Breast epithelium (tissue), 3 donors: Measurements from ENCODE around the gene KMT2D.

ENCODE experiments used
- POLR2A ChIP-seq: fragments of 450-650 bp; IDR thresholded peaks from one replicate; pipeline ENCODE4 v1.6.1; 2016; ENCODE audit warnings: antibody characterized with exemption, mild to moderate bottlenecking, moderate library complexity
- POLR2AphosphoS5 ChIP-seq, 3 donors: sonication (generic); formaldehyde crosslinking; IDR thresholded peaks; one replicate each; pipeline ENCODE4 v1.6.1; 2017; ENCODE audit warnings: antibody characterized with exemption in 3 of 3
- TF ChIP-seq, protein P1 (sequence below), 3 donors: fragments of 450-650 bp; IDR thresholded peaks; one replicate each; pipeline ENCODE4 v1.5.1; 2016 to 2017; ENCODE audit warnings: antibody characterized with exemption in 3 of 3, mild to moderate bottlenecking in 3 of 3, moderate library complexity in 3 of 3

DNA sequence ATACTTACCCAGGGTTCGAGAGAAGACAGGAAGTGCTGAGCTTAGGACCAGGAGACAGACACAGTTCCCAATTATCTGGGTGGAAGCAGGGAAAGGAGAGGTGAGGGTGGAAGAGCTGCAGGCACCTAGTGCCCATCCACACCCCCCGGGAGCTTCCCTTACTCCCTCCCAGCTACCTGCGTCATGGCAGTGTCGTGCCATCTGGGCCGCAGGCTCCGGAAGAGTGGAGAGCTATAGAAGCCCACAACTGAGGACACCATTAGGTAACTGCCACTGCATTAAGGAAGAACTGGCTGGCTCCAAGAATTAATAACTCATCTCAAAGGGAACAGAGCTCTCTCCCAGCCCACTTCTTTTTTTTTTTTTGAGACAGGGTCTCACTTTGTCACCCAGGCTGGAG, 39.8 kb upstream of the KMT2D start:
- TF ChIP-seq, protein P1, sequence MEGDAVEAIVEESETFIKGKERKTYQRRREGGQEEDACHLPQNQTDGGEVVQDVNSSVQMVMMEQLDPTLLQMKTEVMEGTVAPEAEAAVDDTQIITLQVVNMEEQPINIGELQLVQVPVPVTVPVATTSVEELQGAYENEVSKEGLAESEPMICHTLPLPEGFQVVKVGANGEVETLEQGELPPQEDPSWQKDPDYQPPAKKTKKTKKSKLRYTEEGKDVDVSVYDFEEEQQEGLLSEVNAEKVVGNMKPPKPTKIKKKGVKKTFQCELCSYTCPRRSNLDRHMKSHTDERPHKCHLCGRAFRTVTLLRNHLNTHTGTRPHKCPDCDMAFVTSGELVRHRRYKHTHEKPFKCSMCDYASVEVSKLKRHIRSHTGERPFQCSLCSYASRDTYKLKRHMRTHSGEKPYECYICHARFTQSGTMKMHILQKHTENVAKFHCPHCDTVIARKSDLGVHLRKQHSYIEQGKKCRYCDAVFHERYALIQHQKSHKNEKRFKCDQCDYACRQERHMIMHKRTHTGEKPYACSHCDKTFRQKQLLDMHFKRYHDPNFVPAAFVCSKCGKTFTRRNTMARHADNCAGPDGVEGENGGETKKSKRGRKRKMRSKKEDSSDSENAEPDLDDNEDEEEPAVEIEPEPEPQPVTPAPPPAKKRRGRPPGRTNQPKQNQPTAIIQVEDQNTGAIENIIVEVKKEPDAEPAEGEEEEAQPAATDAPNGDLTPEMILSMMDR (IDR thresholded peaks at IDR 0.05), result no peak
- TF ChIP-seq POLR2AphosphoS5 (IDR thresholded peaks at IDR 0.05) (no peak), POLR2A (no peak)
